ENCODE data around the gene SOCS7.

DNA sequence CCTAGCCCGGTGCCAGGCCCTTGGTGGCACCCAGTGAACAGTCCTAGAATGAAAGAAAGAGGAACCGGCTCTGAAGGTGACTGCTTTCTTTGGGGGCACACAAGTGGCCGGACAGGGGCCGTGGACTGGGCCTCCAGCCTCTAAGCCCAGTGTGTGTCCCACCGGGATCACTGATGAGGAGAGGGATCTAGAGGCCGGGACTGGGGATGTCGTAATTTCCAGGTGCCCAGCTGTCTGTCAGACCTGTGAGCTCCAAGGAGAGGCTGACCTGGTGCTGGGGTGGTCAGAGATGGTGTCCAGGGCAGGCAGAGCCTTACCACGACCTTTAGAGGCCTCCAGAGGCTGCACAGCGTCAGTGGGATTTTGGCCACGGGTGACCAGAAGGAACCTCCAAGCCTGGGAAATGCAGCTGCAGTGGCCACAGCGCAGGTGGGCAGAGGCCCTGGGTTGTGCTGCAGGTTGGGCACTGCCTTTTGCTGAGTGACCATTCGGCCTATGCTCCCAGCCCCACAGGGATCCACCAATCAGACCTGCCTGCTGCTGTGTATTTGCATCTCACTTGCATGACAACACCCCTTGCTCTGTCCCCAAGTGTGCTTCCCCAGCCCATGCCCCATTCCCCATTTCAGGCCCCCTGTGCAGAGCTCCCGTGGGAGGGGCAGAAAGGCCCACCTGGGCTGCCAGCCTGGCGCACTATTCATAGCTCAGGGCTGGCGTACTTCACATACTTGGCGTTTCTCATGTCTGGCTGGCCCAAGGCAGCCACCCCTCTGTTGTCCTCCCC is 89.2 kb downstream of the SOCS7 start:
- no peak for TF ChIP-seq POLR2A (IDR thresholded peaks at IDR 0.05)
- TF ChIP-seq, protein P1, sequence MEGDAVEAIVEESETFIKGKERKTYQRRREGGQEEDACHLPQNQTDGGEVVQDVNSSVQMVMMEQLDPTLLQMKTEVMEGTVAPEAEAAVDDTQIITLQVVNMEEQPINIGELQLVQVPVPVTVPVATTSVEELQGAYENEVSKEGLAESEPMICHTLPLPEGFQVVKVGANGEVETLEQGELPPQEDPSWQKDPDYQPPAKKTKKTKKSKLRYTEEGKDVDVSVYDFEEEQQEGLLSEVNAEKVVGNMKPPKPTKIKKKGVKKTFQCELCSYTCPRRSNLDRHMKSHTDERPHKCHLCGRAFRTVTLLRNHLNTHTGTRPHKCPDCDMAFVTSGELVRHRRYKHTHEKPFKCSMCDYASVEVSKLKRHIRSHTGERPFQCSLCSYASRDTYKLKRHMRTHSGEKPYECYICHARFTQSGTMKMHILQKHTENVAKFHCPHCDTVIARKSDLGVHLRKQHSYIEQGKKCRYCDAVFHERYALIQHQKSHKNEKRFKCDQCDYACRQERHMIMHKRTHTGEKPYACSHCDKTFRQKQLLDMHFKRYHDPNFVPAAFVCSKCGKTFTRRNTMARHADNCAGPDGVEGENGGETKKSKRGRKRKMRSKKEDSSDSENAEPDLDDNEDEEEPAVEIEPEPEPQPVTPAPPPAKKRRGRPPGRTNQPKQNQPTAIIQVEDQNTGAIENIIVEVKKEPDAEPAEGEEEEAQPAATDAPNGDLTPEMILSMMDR (IDR thresholded peaks at IDR 0.05) = no peak

Data from prostate gland (tissue), 2 donors.